ENCODE data around the gene ZNF311. TPM values are rescaled to one million over a fixed set of nuclear protein-coding genes. Genes with fewer than 3 reads are reported as not detected.

ZNF311 gene
- total and polyA plus RNA-seq, 2 of the 13 experiments (the other 11 are each of a cell fraction or from before 2014, with no cell fraction given), result not detected

GRCh38 chr6:28980852-28981430, 24.2 kb downstream of the ZNF311 start (continued):
- 0 out of 2 replicates have a peak, but pooled peaks have one; percentile 81 for TF ChIP-seq SMYD3 (CRISPR knock-in tag; IDR thresholded peaks at IDR 0.05)
- TF ChIP-seq CREB1 (IDR thresholded peaks at IDR 0.05), result peak; percentile 56
- TF ChIP-seq CREB1 (CRISPR knock-in tag; IDR thresholded peaks at IDR 0.05), result peak; percentile 42; the same call in 1 of the 2 replicates
- no peak for TF ChIP-seq SMARCE1 (IDR thresholded peaks at IDR 0.05; ENCODE audit: borderline replicate concordance)
- no peak for TF ChIP-seq ZNF891 (CRISPR knock-in tag; IDR thresholded peaks at IDR 0.05)
- no peak for TF ChIP-seq TBL1XR1 (IDR thresholded peaks at IDR 0.05; ENCODE audit: borderline replicate concordance, low read length, partially characterized antibody)
- TF ChIP-seq ZNF704 (CRISPR knock-in tag; IDR thresholded peaks at IDR 0.05; ENCODE audit: borderline replicate concordance), result no peak
- TF ChIP-seq FIP1L1 (IDR thresholded peaks at IDR 0.05; ENCODE audit: borderline replicate concordance, insufficient read depth, low read depth, low read length), result no peak
- no peak for TF ChIP-seq ZNF296 (CRISPR knock-in tag; conservative IDR thresholded peaks at IDR 0.05)
- no peak for TF ChIP-seq RERE (CRISPR knock-in tag; IDR thresholded peaks at IDR 0.05; ENCODE audit: low read depth)
- TF ChIP-seq ARNTL (CRISPR knock-in tag; IDR thresholded peaks at IDR 0.05), result peak; percentile 61; the same call in 1 of the 2 replicates
- TF ChIP-seq ZNF776 (CRISPR knock-in tag; IDR thresholded peaks at IDR 0.05), result no peak
- peak; percentile 82 for TF ChIP-seq FOXK2 (IDR thresholded peaks at IDR 0.05)
- no peak for TF ChIP-seq ZNF383 (CRISPR knock-in tag; IDR thresholded peaks at IDR 0.05; ENCODE audit: borderline replicate concordance)
- TF ChIP-seq FOXP1 (IDR thresholded peaks at IDR 0.05), result peak; percentile 69; the same call in 1 of the 2 replicates
- peak; percentile 70 for TF ChIP-seq FOXP1 (CRISPR knock-in tag; IDR thresholded peaks at IDR 0.05)
- TF ChIP-seq PHB2 (IDR thresholded peaks at IDR 0.05; ENCODE audit: partially characterized antibody), result no peak
- no peak for TF ChIP-seq SCMH1 (CRISPR knock-in tag; IDR thresholded peaks at IDR 0.05; ENCODE audit: borderline replicate concordance)
- peak; percentile 56; the same call in 1 of the 2 replicates for TF ChIP-seq DMAP1 (CRISPR knock-in tag; IDR thresholded peaks at IDR 0.05)
- TF ChIP-seq ZNF569 (CRISPR knock-in tag; IDR thresholded peaks at IDR 0.05; ENCODE audit: borderline replicate concordance), result no peak
- TF ChIP-seq PHF5A (CRISPR knock-in tag; IDR thresholded peaks at IDR 0.05; ENCODE audit: low read depth, unreplicated experiment), result no peak
- TF ChIP-seq ZNF264 (CRISPR knock-in tag; IDR thresholded peaks at IDR 0.05), result peak; percentile 22
- TF ChIP-seq NFKBIZ (CRISPR knock-in tag; IDR thresholded peaks at IDR 0.05), result no peak
- TF ChIP-seq HMGA1 (CRISPR knock-in tag; conservative IDR thresholded peaks at IDR 0.05), result no peak
- no peak for TF ChIP-seq EHMT2 (IDR thresholded peaks at IDR 0.05; ENCODE audit: borderline replicate concordance, low read depth, low read length)
- no peak for TF ChIP-seq POLR2AphosphoS2 (IDR thresholded peaks at IDR 0.05; ENCODE audit: low read depth, low read length)
- peak; percentile 62 to 69 for TF ChIP-seq POLR2A (IDR thresholded peaks at IDR 0.05; ENCODE audit: insufficient read depth in 1 of 2, low read depth in 2 of 2, low read length in 2 of 2)
- TF ChIP-seq YY1 (IDR thresholded peaks at IDR 0.05; ENCODE audit: insufficient read depth, insufficient replicate concordance, low read depth, low read length), result peak; percentile 46
